Coronary artery (tissue), 2 donors: ENCODE data around the gene HIC1.

Experiments
- DNase-seq: peaks from one replicate; pipeline ENCODE4 v3.0.0-alpha.2; 2017; ENCODE audit warnings: low spot score
- H3K27ac ChIP-seq, 2 donors: fragments of 200-600 bp; sonication (generic); one replicate each; pipeline ENCODE4 v1.5.1; 2016 to 2019
- H3K4me3 ChIP-seq: fragments of 200-600 bp; sonication (generic); 2 replicates; pipeline ENCODE4 v1.5.1; 2016; ENCODE audit warnings: mild to moderate bottlenecking, moderate library complexity
- TF ChIP-seq, protein P1 (sequence below): fragments of 200-600 bp; sonication (generic); IDR thresholded peaks from one replicate; pipeline ENCODE4 v1.5.1; 2019; ENCODE audit warnings: antibody characterized with exemption

HIC1 gene

DNA sequence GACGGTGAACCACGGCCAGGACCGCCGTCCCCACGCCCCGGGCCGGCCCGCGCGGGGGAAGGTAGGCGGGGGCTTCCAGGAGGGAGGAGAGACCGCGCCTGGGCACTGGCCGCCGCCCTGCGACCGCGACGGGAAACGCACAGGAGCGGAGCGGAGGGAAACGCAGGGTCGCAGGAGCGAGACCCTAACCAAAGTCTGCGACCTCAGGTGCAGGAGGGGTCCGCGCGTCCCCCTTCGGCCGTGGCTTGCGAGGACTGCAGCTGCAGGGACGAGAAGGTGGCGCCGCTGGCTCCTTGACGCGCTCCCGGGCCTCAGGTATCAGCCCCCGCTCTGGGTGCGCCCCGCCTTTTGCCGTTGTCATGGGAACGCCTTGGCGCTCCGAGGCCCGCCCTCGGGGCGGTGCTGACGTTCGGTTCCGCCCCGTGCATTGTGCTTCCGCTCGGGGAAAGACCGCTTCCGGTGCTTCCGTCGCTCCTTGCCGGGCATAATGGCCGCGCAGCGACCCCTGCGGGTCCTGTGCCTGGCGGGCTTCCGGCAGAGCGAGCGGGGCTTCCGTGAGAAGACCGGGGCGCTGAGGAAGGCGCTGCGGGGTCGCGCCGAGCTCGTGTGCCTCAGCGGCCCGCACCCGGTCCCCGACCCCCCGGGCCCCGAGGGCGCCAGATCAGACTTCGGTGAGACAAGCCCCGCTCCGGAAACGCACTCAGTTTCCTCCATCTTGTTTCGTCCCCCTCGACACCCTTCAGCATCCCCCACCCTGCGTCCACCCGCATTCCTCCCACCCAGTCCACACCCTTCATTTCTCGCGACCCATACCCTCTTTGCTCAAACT is 13.1 kb upstream of the HIC1 start, which contains the start of gene OVCA2:
Gene OVCA2, plus strand, starts transcription at position 462 of the 829 bp plus-strand sequence. Its CDS starts 26 bp downstream, at position 488.
- TF ChIP-seq, protein P1, sequence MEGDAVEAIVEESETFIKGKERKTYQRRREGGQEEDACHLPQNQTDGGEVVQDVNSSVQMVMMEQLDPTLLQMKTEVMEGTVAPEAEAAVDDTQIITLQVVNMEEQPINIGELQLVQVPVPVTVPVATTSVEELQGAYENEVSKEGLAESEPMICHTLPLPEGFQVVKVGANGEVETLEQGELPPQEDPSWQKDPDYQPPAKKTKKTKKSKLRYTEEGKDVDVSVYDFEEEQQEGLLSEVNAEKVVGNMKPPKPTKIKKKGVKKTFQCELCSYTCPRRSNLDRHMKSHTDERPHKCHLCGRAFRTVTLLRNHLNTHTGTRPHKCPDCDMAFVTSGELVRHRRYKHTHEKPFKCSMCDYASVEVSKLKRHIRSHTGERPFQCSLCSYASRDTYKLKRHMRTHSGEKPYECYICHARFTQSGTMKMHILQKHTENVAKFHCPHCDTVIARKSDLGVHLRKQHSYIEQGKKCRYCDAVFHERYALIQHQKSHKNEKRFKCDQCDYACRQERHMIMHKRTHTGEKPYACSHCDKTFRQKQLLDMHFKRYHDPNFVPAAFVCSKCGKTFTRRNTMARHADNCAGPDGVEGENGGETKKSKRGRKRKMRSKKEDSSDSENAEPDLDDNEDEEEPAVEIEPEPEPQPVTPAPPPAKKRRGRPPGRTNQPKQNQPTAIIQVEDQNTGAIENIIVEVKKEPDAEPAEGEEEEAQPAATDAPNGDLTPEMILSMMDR, result peak; percentile 26
- DNase-seq, result peak; percentile 94
- H3K27ac ChIP-seq, result peak within 1 kb of the TSS; percentile 83 to 97

DNA sequence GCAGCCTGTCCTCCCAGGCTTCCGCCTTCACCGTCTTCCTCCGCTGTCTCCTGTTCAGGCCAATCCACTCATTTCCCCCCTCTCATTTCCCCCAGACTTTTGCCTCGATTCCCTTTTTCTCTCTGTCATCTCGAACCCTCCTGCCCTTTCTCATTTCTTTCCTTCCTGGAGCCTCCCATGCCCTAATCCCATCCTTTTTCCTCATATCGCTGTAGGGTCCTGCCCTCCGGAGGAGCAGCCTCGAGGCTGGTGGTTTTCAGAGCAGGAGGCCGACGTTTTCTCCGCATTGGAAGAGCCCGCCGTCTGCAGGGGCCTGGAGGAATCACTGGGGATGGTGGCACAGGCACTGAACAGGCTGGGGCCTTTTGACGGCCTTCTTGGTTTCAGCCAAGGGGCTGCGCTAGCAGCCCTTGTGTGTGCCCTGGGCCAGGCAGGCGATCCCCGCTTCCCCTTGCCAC is 12.5 kb upstream of the HIC1 start:
- no peak for DNase-seq
- TF ChIP-seq, protein P1, result no peak
- peak overlapping the region; percentile 87 for H3K4me3 ChIP-seq
- H3K27ac ChIP-seq, result peak overlapping the region; percentile 83 to 97

More for the DNA sequence above, 13.1 kb upstream of the HIC1 start, which contains the start of gene OVCA2:
- H3K4me3 ChIP-seq, result peak within 1 kb of the TSS; percentile 87

DNA sequence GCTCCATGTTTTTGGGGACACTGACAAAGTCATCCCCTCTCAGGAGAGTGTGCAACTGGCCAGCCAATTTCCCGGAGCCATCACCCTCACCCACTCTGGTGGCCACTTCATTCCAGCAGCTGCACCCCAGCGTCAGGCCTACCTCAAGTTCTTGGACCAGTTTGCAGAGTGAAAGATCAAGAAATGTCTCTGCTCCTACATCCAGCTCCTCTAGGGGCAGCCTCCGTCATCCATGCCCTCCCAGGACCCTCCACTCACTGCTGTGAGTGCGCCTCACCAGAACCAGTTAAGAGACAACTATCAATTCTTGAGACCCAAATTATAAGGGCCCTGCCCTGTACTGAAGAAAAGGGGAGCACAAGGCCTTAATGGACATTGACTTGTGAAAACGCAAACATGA is 12.0 kb upstream of the HIC1 start:
- no peak for DNase-seq
- TF ChIP-seq, protein P1, result no peak
- Histone ChIP-seq H3K4me3 (peak overlapping the region; percentile 87), H3K27ac (peak overlapping the region in 1 of 2 donors; percentile 97)

DNA sequence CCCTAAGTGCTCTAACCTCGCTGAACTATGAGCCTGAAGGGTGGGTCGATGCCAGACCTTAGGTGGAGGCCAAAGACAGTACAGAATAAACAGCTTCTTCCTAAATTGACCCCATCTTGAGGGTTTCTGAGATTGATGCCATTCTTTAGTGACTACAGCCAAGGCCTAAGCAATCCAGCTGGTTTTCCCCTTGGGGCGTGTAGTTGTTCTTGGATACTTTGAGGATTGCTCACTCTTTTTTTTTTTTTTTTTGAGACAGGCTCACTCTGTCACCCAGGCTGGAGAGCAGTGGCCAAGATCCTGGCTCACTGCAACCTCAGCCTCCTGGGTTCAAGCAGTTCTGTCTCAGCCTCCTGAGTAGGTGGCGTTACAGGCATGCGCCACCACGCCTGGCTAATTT is 11.1 kb upstream of the HIC1 start:
- DNase-seq, result no peak
- H3K4me3 ChIP-seq, result no peak overlapping the region

DNA sequence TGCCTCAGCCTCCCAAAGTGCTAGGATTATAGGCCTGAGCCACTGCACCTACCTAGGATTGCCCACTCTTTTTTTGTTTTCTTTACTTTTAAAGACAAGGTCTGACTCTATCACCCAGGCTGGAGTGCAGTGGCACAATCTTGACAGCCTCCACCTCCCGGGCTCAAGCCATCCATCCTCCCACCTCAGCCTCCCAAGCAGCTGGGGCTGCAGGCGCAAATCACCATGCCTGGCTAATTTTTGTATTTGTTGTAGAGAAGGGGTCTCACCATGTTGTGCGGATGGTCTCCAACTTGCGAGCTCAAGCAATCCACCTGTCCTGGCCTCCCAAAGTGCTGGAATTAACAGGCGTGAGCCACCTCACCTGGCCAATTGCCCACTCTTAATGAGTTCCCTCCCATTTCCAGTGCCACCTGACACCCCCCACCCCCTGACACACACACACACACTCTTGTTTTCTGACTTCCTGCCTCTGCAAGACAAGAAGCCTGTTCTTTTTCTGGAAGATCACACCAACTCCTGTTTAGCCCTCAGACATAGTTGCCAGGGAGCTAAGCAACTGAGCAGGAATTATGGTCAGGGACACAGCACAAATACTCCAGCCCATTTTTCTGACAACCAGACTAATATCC is 10.5 kb upstream of the HIC1 start:
- no peak overlapping the region for H3K4me3 ChIP-seq
- no peak for DNase-seq
- TF ChIP-seq, protein P1, result no peak
- H3K27ac ChIP-seq, result peak overlapping the region in 1 of 2 donors; percentile 35

More for the DNA sequence above, 11.1 kb upstream of the HIC1 start:
- H3K27ac ChIP-seq, result peak overlapping the region in 1 of 2 donors; percentile 66
- TF ChIP-seq, protein P1, result no peak

DNA sequence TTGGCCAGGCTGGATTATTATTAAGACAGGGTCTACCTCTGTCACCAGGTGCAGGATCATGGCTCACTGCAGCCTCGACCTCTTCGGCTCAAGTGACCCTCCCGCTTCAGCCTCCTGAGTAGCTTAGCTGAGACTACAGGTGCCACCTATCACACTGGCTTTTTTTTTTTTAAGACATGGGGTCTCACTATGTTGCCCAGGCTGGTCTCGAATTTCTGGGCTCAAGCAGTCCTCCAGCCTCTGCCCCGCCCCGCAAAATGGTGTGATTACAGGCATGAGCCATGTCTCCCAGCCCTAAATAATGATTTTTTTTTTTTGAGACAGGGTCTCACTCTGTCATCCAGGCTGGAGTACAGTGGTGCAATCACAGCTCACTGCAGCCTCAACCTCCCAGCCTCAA is 7.3 kb upstream of the HIC1 start:
- Histone ChIP-seq H3K27ac (no peak overlapping the region), H3K4me3 (no peak overlapping the region)
- DNase-seq, result no peak
- TF ChIP-seq, protein P1, result no peak
